Jurkat, Clone E6-1 (cell line): Measurements from ENCODE around the gene NOS1AP.

Experiments used
- DNase-seq: peaks from one replicate; pipeline ENCODE4 v3.0.0-alpha.2; 2011; ENCODE audit warnings: low read depth, low spot score
- H3K4me3 ChIP-seq: 2 replicates; pipeline ENCODE4 v1.5.1; 2011; ENCODE audit warnings: mild to moderate bottlenecking, low read length, control low read depth, moderate library complexity

NOS1AP gene

DNA sequence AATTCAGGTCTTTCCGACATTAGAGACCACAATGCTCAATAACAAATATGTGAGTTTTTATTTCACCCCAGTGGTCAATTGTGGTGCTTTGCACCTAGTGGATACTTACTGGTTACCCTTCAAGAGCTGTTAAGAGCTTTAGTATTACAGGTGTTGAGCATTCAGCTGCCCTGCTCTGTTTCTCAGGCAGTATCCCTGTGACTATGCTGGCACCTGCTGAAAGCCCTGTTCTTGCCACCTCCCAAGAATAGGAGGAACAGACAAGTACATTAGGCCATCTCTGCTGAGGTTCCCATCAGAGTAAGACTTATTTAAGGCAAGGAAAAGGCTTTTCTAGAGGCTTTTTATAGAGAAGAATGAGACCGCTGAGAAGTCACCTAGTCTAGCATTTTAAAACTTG is 60.8 kb downstream of the NOS1AP start:
- DNase-seq = no peak
- H3K4me3 ChIP-seq = no peak overlapping the region

DNA sequence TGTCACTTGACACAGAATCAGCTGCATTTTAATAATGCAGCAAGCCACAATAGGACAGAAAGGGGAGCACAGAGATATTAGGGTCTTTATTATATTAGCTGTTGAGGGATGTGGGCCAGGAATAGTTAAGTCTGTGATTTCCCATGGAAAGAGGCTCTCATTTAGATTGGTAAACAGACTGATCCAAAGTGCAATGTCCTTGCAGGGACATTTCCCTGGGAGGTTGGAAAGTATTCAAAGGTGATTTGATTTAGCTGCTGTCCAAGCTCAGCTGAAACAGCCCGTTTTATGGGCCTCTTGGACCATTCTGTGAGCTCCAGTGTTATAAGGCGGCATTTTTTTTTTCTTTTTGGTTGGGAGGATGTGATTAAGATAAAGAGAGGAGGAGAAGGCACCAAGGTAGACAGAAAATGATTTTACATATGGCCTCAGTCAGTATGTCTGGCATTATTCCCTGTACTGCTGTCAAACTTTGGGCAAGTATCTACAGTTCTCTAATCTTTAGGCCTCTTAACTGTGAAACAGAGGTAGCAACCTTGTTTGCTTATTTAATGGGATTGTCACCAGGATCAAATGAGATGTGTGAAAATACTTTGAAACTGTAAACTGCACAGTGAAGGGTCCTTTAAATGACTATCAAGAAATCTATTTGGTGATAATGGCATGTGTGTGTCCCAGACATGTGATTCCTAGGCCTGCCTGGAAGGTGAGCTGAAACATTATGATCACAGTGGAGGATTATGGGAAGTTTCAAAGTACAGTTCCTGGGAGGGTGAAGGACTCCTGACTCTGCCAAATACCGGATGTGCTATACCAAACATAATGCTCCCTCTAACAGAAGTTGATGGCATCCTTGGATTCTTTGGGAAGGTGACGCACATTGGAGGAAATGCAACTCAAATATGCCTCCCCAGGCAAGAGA is 62.2 kb downstream of the NOS1AP start:
- no peak overlapping the region for H3K4me3 ChIP-seq

DNA sequence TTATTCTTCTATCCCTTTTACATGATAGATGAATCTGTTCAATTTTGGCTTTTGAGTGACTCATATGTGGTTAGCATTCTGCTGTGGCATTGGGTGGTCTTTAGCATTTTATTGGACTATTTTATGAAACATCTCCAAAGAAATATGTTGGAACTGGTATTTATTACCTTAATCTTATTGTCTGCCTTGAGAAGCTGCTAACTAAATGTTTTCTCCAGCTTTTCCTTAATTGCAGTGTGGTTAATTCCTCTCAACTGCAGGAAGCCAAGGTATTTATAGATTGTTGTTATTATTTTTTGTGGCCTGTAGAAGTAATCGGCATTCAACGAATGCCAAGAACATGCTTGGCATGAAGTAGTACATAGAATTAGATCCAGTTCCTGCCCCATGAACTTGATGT is 64.1 kb downstream of the NOS1AP start:
- H3K4me3 ChIP-seq = no peak overlapping the region
- DNase-seq = no peak

More for the DNA sequence above, 62.2 kb downstream of the NOS1AP start:
- DNase-seq = no peak

DNA sequence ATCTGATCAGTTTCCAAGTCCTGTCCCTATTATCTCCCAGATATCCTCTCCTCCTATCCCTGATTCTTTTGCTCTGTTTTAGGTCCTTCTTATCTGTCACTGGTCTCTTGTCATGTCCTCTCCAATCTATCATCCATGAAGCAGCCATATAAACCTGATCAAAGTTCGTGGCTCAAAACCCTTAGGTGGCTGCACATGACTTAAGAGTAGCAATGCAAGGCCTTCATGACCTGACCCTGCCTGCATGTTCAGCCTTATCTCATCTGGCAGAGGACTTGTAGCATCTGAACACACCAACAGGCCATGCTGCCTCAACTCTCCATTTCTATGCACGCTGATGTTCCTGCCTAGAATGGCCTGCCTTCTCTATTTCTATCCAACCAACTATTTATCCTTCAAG is 65.2 kb downstream of the NOS1AP start:
- no peak overlapping the region for H3K4me3 ChIP-seq

DNA sequence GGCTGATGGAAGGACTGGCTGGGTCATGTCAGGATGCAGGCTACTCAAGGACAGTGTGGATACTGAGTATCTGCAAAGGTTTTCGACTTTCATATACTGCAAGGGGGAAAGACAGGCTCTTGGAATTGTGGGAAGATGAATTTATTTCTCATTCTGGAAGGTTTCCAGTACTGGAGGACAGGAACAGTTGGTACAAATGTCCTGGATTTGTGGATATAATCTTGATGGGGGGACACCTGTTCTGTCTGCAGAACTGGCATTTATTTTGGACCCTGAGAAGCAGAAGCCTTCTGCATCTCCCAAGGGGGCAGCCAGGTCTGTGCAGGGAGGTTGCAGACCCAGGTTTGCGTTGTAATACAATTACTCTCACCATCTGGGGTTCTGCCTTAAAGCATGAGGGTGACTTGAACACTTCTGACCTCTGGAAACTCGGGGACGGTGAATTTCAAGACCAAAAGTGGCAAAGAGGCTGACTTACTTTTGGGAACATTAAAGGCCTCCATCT is 65.8 kb downstream of the NOS1AP start:
- no peak overlapping the region for H3K4me3 ChIP-seq
- no peak for DNase-seq

More for the DNA sequence above, 65.2 kb downstream of the NOS1AP start:
- no peak for DNase-seq

DNA sequence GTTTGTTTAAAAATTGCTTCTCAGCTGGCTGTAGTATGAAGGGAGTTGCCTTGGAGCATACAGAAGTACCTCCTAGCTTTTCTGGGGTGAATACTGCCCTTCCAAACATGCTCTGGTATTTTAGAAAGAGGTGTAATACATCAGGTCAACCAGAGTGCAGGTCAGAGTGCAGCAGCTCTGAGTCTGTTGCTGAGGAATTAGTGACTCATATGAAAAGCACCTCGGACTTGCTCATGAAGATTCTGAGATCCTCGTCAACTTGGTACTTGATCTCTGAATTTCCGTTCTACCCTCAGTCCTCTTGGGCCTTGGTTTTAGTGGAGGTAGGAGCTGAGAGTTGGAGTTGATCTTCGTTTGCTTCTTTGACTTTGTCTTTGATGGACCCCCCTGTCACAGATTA is 67.3 kb downstream of the NOS1AP start:
- no peak overlapping the region for H3K4me3 ChIP-seq
- no peak for DNase-seq

DNA sequence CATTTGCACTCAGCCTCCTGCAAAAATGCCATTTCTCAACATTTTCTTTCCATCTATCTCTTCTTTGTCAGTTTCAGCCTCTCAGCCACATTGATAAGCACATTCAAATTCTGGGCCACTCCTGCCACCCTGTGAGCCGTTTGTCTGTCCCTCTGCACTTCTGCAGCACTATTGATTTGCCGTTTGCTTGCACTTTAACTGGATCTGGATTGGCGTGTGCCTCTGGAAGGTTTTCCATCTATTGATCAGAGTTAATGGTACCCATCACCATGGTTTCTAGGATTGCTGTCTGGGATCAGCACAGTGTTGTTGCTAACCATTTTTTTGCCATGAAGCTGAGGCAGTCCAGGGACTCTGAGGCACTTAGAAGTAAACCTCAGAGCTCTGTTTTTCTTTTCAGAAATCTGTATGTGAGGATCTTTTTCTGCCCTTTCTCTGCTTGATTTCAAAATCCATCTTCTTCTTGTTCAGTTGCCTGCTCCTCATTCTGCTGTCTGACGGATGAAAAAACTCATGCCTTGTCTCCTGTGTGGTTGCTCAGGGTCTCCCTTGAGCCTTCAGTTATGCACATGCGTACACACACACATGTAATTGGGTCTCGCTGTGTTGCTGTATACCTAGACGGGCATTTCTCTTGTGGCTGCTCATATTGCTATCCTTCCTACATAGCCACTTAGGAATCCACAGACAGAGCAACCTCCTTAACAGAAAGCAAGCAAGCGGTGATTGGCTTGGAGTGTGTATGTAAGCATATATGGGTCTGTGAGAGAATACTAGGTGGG is 67.9 kb downstream of the NOS1AP start:
- no peak for DNase-seq
- H3K4me3 ChIP-seq = no peak overlapping the region

DNA sequence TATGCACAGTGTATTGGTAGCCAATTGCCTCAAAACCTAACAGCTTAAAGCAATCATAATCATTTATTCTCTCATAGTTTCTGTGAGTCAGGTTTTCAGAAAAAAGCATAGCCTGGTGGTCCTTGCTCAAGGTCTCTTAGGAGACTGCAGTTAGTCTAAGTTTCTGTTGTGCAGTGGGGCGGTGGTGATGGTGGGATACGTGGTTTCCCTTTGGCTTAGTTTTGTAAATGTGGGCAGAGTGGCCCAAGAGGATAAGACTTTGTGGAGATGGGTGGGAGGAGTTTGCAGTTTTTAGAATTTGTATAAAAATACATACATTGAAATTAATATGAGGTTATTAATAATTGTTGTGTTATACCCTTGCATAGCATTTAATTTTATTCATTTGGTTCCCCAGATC is 68.6 kb downstream of the NOS1AP start:
- no peak overlapping the region for H3K4me3 ChIP-seq
- DNase-seq = no peak

DNA sequence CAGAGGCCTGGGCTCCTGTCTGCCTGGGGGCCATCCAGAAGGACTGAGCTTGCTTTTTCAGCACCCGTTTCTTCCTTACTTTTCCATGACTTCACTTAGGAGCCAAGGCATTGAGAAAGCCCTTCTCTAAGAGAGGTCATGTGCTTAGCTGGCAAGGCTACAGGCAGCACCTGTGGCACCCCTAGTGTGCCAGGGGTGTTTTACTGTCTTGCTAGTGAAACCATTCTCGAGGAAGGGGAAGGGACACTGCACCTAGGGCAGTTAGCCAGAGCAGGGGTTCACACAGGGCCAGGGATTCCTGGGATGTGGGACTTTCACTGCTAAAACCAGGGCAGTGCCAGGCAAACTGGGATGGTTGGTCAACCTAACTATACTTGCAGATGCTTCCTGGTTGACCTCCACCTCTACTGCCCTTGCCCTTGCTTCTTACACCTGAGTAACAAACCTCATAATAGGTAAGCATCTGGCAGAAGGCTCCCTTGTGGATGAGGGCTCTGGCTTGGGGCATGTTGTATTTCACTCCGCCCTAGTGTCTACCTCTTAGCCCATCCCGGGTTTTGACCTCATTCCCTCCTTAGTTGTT is 69.2 kb downstream of the NOS1AP start:
- DNase-seq = no peak

DNA sequence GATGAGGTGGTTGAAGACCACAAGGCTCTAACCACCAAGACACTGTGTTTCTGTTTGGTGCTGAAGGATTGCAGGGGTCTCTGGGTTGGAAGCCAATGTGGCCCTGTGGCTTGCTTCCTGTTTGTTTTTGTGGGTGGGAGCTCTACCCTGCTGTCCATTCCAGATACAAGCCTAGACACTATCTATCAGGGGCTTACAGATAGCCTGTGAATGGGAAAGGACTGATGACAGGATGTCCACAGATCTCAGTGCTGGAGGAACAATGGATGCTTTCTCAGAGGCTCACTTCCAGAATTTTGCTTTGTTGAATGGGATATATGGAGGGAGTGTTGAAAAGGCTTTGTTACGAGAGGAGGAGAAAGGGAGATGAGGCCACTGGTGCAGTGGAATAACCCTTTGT is 69.7 kb downstream of the NOS1AP start:
- no peak for DNase-seq
- H3K4me3 ChIP-seq = no peak overlapping the region

More for the DNA sequence above, 69.2 kb downstream of the NOS1AP start:
- no peak overlapping the region for H3K4me3 ChIP-seq

DNA sequence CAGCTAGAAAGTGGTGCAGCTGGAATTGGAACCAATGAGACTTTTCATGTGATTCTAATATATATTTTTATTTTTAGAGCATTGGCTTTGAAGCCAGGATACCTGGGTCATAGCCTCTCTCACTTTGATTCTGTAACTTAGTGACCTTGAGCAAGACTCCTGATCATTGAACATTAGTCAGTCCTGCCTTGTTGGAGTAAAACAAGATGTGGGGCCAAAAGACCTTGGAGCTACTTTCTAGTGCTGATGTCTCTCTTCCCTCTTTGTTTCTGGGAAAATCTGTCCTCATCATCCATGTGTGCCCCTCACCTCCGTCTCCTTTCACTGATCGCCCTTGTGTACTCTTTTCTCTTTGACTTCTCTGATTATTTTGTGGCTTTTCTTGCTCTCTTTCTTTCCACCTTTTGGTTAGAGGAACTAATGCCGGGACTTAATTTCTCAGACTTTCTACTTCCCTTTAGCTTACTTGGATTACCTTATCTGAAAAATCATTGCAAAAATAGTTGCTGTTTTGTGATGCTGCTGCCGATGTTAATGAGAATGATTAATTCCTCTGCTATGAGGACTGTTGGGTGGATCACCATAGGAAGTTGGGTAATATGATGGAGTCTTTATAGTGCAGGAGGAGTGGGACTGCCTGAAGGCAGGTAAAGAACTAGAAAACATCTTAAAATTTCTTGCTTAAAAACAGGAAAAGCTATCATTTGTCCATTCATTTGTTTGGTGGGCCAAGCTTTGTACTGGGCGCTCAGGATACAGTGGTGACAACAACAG is 72.0 kb downstream of the NOS1AP start:
- no peak for DNase-seq
- no peak overlapping the region for H3K4me3 ChIP-seq

DNA sequence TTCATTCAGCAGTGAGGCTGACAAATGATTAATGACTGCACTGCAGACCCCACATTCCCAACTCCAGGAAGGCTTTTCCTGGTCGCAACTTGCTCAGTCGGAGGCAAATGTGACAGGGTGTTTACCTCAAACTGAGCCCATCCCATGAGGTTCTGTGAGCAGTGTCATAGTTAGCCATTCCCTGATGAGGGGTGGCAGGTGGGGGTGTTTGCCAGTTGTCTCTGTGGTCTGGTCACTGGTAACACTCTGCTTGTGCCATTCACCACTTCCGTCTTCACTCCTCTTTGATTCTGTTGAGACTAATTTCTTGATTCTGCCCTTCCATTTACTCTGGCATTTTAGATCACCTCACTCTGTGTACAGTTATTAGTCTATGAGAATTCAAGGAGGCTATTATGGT is 73.5 kb downstream of the NOS1AP start:
- no peak for DNase-seq

DNA sequence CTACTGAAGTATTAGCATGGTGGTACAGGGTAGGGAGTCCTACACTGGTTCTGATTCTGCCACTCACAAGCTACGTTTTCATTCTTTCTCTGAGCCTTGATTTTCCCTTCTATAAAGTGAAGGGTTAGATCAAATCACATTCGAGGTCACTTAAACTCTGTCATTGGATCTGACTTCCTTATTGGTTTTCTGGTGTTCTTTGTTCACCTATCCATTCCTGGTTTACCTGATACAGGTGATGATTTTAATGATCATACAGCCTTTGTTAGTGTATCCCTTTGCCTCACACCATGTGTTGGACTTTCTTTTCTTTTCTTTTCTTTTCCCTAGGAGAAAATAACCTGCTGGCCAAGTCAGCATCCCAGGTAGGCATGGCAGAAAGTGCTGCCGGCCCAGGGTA is 74.8 kb downstream of the NOS1AP start:
- no peak for DNase-seq
- H3K4me3 ChIP-seq = no peak overlapping the region

More for the DNA sequence above, 73.5 kb downstream of the NOS1AP start:
- no peak overlapping the region for H3K4me3 ChIP-seq

DNA sequence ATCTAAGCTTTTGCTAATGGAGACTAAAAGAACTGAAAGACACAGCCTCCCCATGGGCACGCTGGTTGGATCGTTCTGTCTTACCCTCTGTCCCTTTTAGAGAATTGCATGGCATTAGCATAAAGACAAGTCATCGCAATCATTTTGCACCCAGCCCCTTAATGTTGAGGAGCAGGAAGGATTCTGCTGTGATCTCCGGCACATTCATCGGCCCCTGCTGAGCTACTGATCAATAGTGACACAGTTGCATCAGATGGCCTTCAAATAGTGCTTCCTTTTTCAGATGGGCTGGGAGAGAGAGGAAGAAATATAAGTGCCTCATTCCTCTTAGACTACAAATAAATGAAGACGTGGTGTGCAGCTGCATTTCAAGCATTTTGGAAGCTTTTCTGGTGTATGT is 75.4 kb downstream of the NOS1AP start:
- no peak for DNase-seq
- no peak overlapping the region for H3K4me3 ChIP-seq

DNA sequence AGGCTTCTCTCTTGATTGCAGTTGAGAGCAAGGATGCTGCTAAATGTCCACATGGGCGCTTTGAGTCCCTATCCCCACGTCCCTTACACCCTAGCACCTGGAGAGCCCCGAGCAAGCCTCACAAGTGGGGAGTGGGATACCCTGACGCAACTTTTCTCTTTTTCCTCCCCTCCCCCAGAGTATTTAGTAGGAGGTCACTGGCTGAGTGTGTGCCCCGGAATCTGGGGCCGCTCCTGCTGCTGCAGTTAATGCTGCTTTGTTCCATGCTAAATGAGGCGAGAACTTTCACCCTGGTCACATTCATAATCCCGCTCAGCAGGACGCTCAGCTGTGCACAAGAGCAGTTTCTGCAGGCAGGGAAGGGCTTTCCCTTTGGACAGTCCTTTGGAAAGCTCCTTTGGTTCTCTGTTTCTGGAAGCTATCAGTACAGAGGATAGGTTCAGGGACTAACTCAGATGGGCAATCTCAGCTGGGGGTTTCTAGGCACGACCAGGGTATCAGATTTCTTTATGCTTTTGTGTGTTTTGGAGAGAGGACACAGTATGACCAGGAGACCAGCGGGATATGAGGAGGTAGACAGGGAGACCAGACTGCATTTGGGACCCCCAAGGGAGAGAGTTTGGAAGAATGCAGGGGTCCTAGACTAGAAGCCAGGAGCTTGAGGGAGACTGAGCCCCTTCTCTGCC is 75.9 kb downstream of the NOS1AP start:
- DNase-seq = no peak
- H3K4me3 ChIP-seq = no peak overlapping the region

DNA sequence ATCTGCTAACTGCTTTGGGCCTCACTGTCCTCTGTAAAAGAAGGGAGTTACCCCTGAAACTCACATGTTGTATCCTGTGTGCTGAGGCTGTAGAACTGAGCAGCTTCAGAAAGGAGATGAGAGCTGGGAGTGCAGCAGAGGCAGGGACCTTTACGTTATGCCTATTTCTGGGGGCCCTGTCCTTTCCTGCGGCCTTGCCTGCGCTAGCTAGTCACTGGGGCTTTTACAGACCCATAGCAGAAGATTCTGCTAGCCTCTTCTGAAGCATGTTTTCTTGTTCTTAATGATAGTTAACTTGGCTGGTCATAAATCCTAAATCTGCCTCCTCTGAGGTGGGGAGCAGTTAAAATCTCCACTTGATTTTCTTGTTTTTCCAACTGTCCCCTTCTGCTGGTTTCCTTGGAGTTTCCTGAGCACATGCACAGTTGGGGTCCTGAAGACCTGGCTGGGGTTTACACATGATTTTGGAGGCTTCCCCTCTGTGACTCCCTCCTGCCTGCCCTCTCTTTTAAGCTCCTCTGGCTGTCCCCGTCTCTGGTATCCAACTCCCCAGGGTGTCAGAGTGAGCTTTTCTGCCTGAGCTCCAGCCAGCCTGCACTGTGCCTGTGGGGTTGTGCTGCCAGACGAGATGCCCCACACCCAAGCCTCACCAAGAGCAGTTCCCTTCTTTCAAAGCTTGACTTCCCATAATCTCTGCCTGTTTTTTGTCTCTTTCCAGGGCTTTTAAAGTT is 76.6 kb downstream of the NOS1AP start:
- no peak for DNase-seq

DNA sequence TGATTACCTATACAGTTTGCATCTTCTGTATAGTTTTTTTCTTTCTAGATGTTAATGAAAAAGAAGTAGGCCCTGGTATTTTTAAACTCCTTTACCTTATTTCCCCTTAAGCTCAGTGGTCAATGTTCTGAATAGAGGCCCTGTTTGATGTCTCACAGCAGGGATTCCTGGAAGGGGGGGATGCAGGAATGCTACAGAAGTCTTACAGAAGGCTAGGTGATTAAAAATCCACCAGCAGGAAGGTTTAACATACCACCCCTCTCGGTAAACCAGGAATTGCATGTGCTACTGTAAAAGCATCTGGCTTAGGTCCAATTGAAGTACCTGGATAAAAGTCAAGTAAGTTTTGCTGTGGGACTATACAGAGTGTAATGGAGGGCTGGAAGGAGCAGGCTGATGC is 78.3 kb downstream of the NOS1AP start:
- H3K4me3 ChIP-seq = no peak overlapping the region
- no peak for DNase-seq

More for the DNA sequence above, 76.6 kb downstream of the NOS1AP start:
- no peak overlapping the region for H3K4me3 ChIP-seq

DNA sequence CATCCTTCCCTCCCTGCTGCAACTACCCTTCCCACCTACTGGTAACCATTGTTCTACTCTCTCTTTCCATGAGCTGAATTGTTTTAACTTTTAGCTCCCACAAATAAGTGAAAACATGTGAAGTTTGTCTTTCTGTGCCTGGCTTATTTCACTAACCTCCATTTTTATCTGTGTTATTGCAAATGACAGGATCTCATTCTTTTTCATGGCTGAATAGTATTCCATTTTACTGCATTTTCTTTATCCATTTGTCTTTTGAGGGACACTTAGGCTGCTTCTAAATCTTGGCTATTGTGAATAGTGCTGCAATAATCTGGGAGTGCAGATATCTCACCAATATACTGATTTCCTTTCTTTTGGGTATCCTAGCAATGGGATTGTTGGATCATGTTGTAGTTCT is 80.6 kb downstream of the NOS1AP start:
- H3K4me3 ChIP-seq = no peak overlapping the region
- no peak for DNase-seq
